ENCODE measurements around the gene PLEKHA5.

Gene PLEKHA5

GRCh38 chr12:19158923-19159322 lies 29.4 kb downstream of the PLEKHA5 start:
- H3K4me1 ChIP-seq (ENCODE audit: low read length): no peaks in the 10 kb centered on the region
- H3K9ac ChIP-seq (ENCODE audit: low read length): no peak overlapping the region
- H3K9me3 ChIP-seq (ENCODE audit: insufficient read depth, low read length): no peaks in the 10 kb centered on the region
- no peaks in the 10 kb centered on the region for H3K27me3 ChIP-seq (ENCODE audit: low read depth, low read length)
- no peak overlapping the region for H3K27ac ChIP-seq (ENCODE audit: low read length)
- H2AFZ ChIP-seq (ENCODE audit: low read depth, low read length): no peak overlapping the region
- H3K36me3 ChIP-seq (replicated peaks; ENCODE audit: low read depth, low read length): no peaks in the 10 kb centered on the region
- H3K79me2 ChIP-seq (ENCODE audit: low read length): no peaks in the 10 kb centered on the region
- no peaks in the 10 kb centered on the region for H4K20me1 ChIP-seq (ENCODE audit: insufficient read depth, low read length)
- no peak for TF ChIP-seq CTCF (IDR thresholded peaks at IDR 0.05; ENCODE audit: low read depth, low read length)
- no peak for TF ChIP-seq EZH2phosphoT487 (IDR thresholded peaks at IDR 0.05; ENCODE audit: low read depth)
- H3K4me2 ChIP-seq (ENCODE audit: low read length): no peak overlapping the region
- no peak overlapping the region for H3K4me3 ChIP-seq (ENCODE audit: low read length)

GRCh38 chr12:19161216-19161615 lies 31.7 kb downstream of the PLEKHA5 start:
- H3K4me1 ChIP-seq (ENCODE audit: low read length): no peaks in the 10 kb centered on the region
- no peaks in the 10 kb centered on the region for H4K20me1 ChIP-seq (ENCODE audit: insufficient read depth, low read length)
- H3K27ac ChIP-seq (ENCODE audit: low read length): no peak overlapping the region
- no peak overlapping the region for H3K9ac ChIP-seq (ENCODE audit: low read length)
- TF ChIP-seq CTCF (IDR thresholded peaks at IDR 0.05; ENCODE audit: low read depth, low read length): no peak
- no peak for TF ChIP-seq EZH2phosphoT487 (IDR thresholded peaks at IDR 0.05; ENCODE audit: low read depth)
- no peak overlapping the region for H3K4me3 ChIP-seq (ENCODE audit: low read length)
- H2AFZ ChIP-seq (ENCODE audit: low read depth, low read length): no peak overlapping the region
- H3K9me3 ChIP-seq (ENCODE audit: insufficient read depth, low read length): no peaks in the 10 kb centered on the region
- no peaks in the 10 kb centered on the region for H3K27me3 ChIP-seq (ENCODE audit: low read depth, low read length)
- H3K36me3 ChIP-seq (replicated peaks; ENCODE audit: low read depth, low read length): no peaks in the 10 kb centered on the region
- H3K79me2 ChIP-seq (ENCODE audit: low read length): no peaks in the 10 kb centered on the region
- no peak overlapping the region for H3K4me2 ChIP-seq (ENCODE audit: low read length)

GRCh38 chr12:19165451-19165850 lies 35.9 kb downstream of the PLEKHA5 start:
- no peak overlapping the region for H3K27ac ChIP-seq (ENCODE audit: low read length)
- no peak overlapping the region for H3K4me2 ChIP-seq (ENCODE audit: low read length)
- no peak overlapping the region for H3K9ac ChIP-seq (ENCODE audit: low read length)
- no peaks in the 10 kb centered on the region for H4K20me1 ChIP-seq (ENCODE audit: insufficient read depth, low read length)
- no peak overlapping the region for H2AFZ ChIP-seq (ENCODE audit: low read depth, low read length)
- H3K36me3 ChIP-seq (replicated peaks; ENCODE audit: low read depth, low read length): no peaks in the 10 kb centered on the region
- no peak for TF ChIP-seq EZH2phosphoT487 (IDR thresholded peaks at IDR 0.05; ENCODE audit: low read depth)
- H3K79me2 ChIP-seq (ENCODE audit: low read length): no peaks in the 10 kb centered on the region
- no peaks in the 10 kb centered on the region for H3K27me3 ChIP-seq (ENCODE audit: low read depth, low read length)
- no peaks in the 10 kb centered on the region for H3K4me1 ChIP-seq (ENCODE audit: low read length)
- no peak overlapping the region for H3K4me3 ChIP-seq (ENCODE audit: low read length)
- no peaks in the 10 kb centered on the region for H3K9me3 ChIP-seq (ENCODE audit: insufficient read depth, low read length)

GRCh38 chr12:19166387-19166786 lies 36.9 kb downstream of the PLEKHA5 start:
- H3K27ac ChIP-seq (ENCODE audit: low read length): no peak overlapping the region
- H3K9me3 ChIP-seq (ENCODE audit: insufficient read depth, low read length): no peaks in the 10 kb centered on the region
- H3K36me3 ChIP-seq (replicated peaks; ENCODE audit: low read depth, low read length): no peaks in the 10 kb centered on the region
- no peak overlapping the region for H3K9ac ChIP-seq (ENCODE audit: low read length)
- H3K4me3 ChIP-seq (ENCODE audit: low read length): no peak overlapping the region
- H3K4me1 ChIP-seq (ENCODE audit: low read length): no peaks in the 10 kb centered on the region
- H3K27me3 ChIP-seq (ENCODE audit: low read depth, low read length): no peaks in the 10 kb centered on the region
- no peaks in the 10 kb centered on the region for H3K79me2 ChIP-seq (ENCODE audit: low read length)
- H4K20me1 ChIP-seq (ENCODE audit: insufficient read depth, low read length): no peaks in the 10 kb centered on the region
- H2AFZ ChIP-seq (ENCODE audit: low read depth, low read length): no peak overlapping the region
- TF ChIP-seq CTCF (IDR thresholded peaks at IDR 0.05; ENCODE audit: low read depth, low read length): no peak
- TF ChIP-seq EZH2phosphoT487 (IDR thresholded peaks at IDR 0.05; ENCODE audit: low read depth): no peak
- H3K4me2 ChIP-seq (ENCODE audit: low read length): no peak overlapping the region

GRCh38 chr12:19166956-19167355 lies 37.4 kb downstream of the PLEKHA5 start:
- Histone ChIP-seq H3K9me3 (ENCODE audit: insufficient read depth, low read length) (no peaks in the 10 kb centered on the region), H3K79me2 (ENCODE audit: low read length) (no peaks in the 10 kb centered on the region), H3K9ac (ENCODE audit: low read length) (no peak overlapping the region), H2AFZ (ENCODE audit: low read depth, low read length) (no peak overlapping the region), H3K4me3 (ENCODE audit: low read length) (no peak overlapping the region), H3K27me3 (ENCODE audit: low read depth, low read length) (no peaks in the 10 kb centered on the region), H3K4me1 (ENCODE audit: low read length) (no peaks in the 10 kb centered on the region), H4K20me1 (ENCODE audit: insufficient read depth, low read length) (no peaks in the 10 kb centered on the region), H3K27ac (ENCODE audit: low read length) (no peak overlapping the region), H3K4me2 (ENCODE audit: low read length) (no peak overlapping the region), H3K36me3 (replicated peaks; ENCODE audit: low read depth, low read length) (no peaks in the 10 kb centered on the region)
- TF ChIP-seq CTCF (IDR thresholded peaks at IDR 0.05; ENCODE audit: low read depth, low read length) (no peak), EZH2phosphoT487 (IDR thresholded peaks at IDR 0.05; ENCODE audit: low read depth) (no peak)

All from OCI-LY3 (cell line).